KBM-7 (cell line): ENCODE data around the gene PLCXD1.
"Not testable (repeated sequence)": the region's sequence is repeated elsewhere in the genome, so short reads cannot be mapped to it uniquely, and the experiment has no call there.

ENCODE experiments used
- DNase-seq: peaks from one replicate; pipeline ENCODE4 v3.0.0-alpha.2; 2015
- in situ Hi-C: fragments of 300-500 bp; cut with MboI; formaldehyde crosslinking; loops from 2 replicates; pipeline ENCODE4 v1.14.3; 2020; ENCODE audit warnings: low sequenced_read_pairs, low pct_unique_long_range_greater_than_20kb, mixed read lengths

PLCXD1 gene

GRCh38 chrX:281166-281999, at the start of gene PLCXD1:
PLCXD1 (plus strand) TSS chrX:281381; CDS start chrX:284188, 2,807 bp downstream.
- peak; percentile 82 for DNase-seq
- in situ Hi-C loops, result no loop called here

- in situ Hi-C loops, result not testable (repeated sequence)
Observed at GRCh38 chrX:231637-232277, 49.4 kb upstream of the PLCXD1 start.

GRCh38 chrX:232278-232655, 48.9 kb upstream of the PLCXD1 start:
- in situ Hi-C loops, DNase-seq: not testable (repeated sequence)

More at GRCh38 chrX:231637-232277, 49.4 kb upstream of the PLCXD1 start:
- not testable (repeated sequence) for DNase-seq

GRCh38 chrX:236201-236600, 45.0 kb upstream of the PLCXD1 start:
- not testable (repeated sequence) for DNase-seq

GRCh38 chrX:250965-251364, 30.2 kb upstream of the PLCXD1 start:
- in situ Hi-C loops, result no loop called here
- no peak for DNase-seq

More at GRCh38 chrX:236201-236600, 45.0 kb upstream of the PLCXD1 start:
- in situ Hi-C loops, result not testable (repeated sequence)

GRCh38 chrX:251396-252243, 29.6 kb upstream of the PLCXD1 start:
- in situ Hi-C loops, result not testable (repeated sequence)
- peak; percentile 90 for DNase-seq

- in situ Hi-C loops, result no loop called here
- DNase-seq, result no peak
Observed at GRCh38 chrX:252244-252956, 28.8 kb upstream of the PLCXD1 start.

GRCh38 chrX:252957-253291, 28.3 kb upstream of the PLCXD1 start:
- no peak for DNase-seq
- in situ Hi-C loops, result no loop called here

GRCh38 chrX:253451-254297, 27.5 kb upstream of the PLCXD1 start:
- DNase-seq, result peak; percentile 67
- in situ Hi-C loops, result no loop called here

- DNase-seq, result no peak
- in situ Hi-C loops, result no loop called here
Observed at GRCh38 chrX:254630-255215, 26.5 kb upstream of the PLCXD1 start.

GRCh38 chrX:255923-256331, 25.3 kb upstream of the PLCXD1 start:
- in situ Hi-C loops, result no loop called here
- no peak for DNase-seq

GRCh38 chrX:257054-257453, 24.1 kb upstream of the PLCXD1 start:
- DNase-seq, in situ Hi-C loops: not testable (repeated sequence)

- in situ Hi-C loops, result no loop called here
Observed at GRCh38 chrX:257681-258289, 23.4 kb upstream of the PLCXD1 start.

GRCh38 chrX:258291-259040, 22.7 kb upstream of the PLCXD1 start:
- DNase-seq, result no peak
- in situ Hi-C loops, result no loop called here

More at GRCh38 chrX:257681-258289, 23.4 kb upstream of the PLCXD1 start:
- no peak for DNase-seq

GRCh38 chrX:259692-260355, 21.4 kb upstream of the PLCXD1 start:
- in situ Hi-C loops, result no loop called here
- peak; percentile 89 for DNase-seq

GRCh38 chrX:261167-261918, 19.8 kb upstream of the PLCXD1 start:
- no peak for DNase-seq

More at GRCh38 chrX:261167-261918, 19.8 kb upstream of the PLCXD1 start:
- in situ Hi-C loops, result no loop called here
